Measurements from ENCODE around the gene IMMP2L.

The IMMP2L gene

GRCh38 chr7:111164442-111164841 lies 397.9 kb downstream of the IMMP2L start:
- no peak for TF ChIP-seq NFRKB (IDR thresholded peaks at IDR 0.05)
- POLR2A ChIA-PET: no interaction called here
- no peak for DNase-seq (ENCODE audit: extremely low spot score)
- CTCF ChIA-PET: no interaction called here

DNA sequence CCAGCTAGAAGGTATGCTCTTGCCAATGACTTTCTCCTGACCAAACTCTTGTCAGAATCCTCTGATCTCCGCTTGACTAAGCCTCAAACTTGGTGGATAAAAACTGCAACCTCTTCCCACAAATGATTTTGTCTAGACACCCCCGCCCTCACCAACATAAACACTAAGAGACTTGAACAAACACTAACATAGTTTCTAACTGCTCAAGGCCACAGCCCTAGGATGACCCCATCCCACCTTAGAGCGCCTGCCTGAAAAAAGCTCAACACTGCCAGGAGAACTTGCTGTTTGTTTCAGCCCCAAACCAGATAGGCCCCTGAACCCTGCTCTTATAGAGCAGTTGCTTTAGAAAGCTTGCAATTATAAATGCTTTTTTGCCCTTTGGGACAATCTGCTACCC lies 399.6 kb downstream of the IMMP2L start:
- no peak for DNase-seq (ENCODE audit: extremely low spot score)
- no peak for TF ChIP-seq BHLHE40 (IDR thresholded peaks at IDR 0.05; ENCODE audit: borderline replicate concordance)
- no peak for TF ChIP-seq ELF4 (IDR thresholded peaks at IDR 0.05)
- TF ChIP-seq HDGF (IDR thresholded peaks at IDR 0.05; ENCODE audit: borderline replicate concordance): no peak
- no peak for TF ChIP-seq ZNF384 (IDR thresholded peaks at IDR 0.05)
- no peak for TF ChIP-seq L3MBTL2 (conservative IDR thresholded peaks at IDR 0.05)
- TF ChIP-seq FOXA1 (IDR thresholded peaks at IDR 0.05): no peak
- no peak for TF ChIP-seq ARNT (IDR thresholded peaks at IDR 0.05)
- TF ChIP-seq SUZ12 (IDR thresholded peaks at IDR 0.05): no peak
- CTCF ChIA-PET: no interaction called here
- POLR2A ChIA-PET: no interaction called here

GRCh38 chr7:111160297-111160696 lies 402.0 kb downstream of the IMMP2L start:
- ChIA-PET POLR2A (no interaction called here), CTCF (no interaction called here)
- TF ChIP-seq FOXM1 (IDR thresholded peaks at IDR 0.05; ENCODE audit: borderline replicate concordance): no peak
- no peak for TF ChIP-seq BHLHE40 (IDR thresholded peaks at IDR 0.05; ENCODE audit: borderline replicate concordance)
- no peak for TF ChIP-seq PKNOX1 (IDR thresholded peaks at IDR 0.05)
- no peak for TF ChIP-seq FOXA1 (IDR thresholded peaks at IDR 0.05)
- no peak for TF ChIP-seq TARDBP (IDR thresholded peaks at IDR 0.05)
- no peak for TF ChIP-seq SUZ12 (IDR thresholded peaks at IDR 0.05)
- no peak for TF ChIP-seq SP1 (IDR thresholded peaks at IDR 0.05)
- TF ChIP-seq ELF4 (IDR thresholded peaks at IDR 0.05): no peak
- no peak for TF ChIP-seq FOXK2 (IDR thresholded peaks at IDR 0.05)
- TF ChIP-seq LEF1 (IDR thresholded peaks at IDR 0.05; ENCODE audit: borderline replicate concordance): no peak
- TF ChIP-seq CTBP1 (IDR thresholded peaks at IDR 0.05; ENCODE audit: borderline replicate concordance): no peak
- no peak for TF ChIP-seq ZNF384 (IDR thresholded peaks at IDR 0.05)
- DNase-seq (ENCODE audit: extremely low spot score): no peak

- DNase-seq (ENCODE audit: extremely low spot score): no peak
- ChIA-PET CTCF (interaction anchor here (0.7 kb wide), 1 partner anchor 36 kb away, joined by 3 read pairs; no protein-coding TSS in a partner anchor), POLR2A (no interaction called here)
- TF ChIP-seq NFRKB (IDR thresholded peaks at IDR 0.05) (no peak), L3MBTL2 (conservative IDR thresholded peaks at IDR 0.05) (no peak), TARDBP (IDR thresholded peaks at IDR 0.05) (no peak), SP1 (IDR thresholded peaks at IDR 0.05) (no peak), CTBP1 (IDR thresholded peaks at IDR 0.05; ENCODE audit: borderline replicate concordance) (no peak), ELF4 (IDR thresholded peaks at IDR 0.05) (no peak), FOXA1 (IDR thresholded peaks at IDR 0.05) (no peak), PKNOX1 (IDR thresholded peaks at IDR 0.05) (no peak)
Measured at GRCh38 chr7:111159426-111159825, 402.9 kb downstream of the IMMP2L start.

DNA sequence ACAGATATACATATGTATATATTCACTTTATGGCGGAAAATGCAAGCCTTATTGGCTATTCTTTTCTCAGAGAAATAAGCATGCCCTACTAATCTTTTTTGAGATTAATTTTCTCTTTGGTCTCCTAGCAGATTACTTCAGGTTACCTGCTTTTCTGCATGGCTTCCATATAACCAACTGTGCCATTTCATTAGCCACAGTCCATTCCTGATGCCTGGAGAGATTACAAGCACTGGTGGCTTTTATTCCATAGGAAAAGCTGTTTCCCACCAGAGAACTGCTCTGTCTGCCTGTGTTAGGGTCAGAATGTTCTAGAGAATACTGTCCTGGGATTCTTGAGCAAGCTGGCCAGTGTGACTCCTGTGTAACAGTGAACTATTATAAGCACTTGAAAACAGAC lies 411.6 kb downstream of the IMMP2L start:
- ChIA-PET POLR2A (no interaction called here), CTCF (no interaction called here)
- TF ChIP-seq ELF4 (IDR thresholded peaks at IDR 0.05) (no peak), SP1 (IDR thresholded peaks at IDR 0.05) (no peak), FOXA1 (IDR thresholded peaks at IDR 0.05) (no peak), PKNOX1 (IDR thresholded peaks at IDR 0.05) (no peak), SUZ12 (IDR thresholded peaks at IDR 0.05) (no peak), LEF1 (IDR thresholded peaks at IDR 0.05; ENCODE audit: borderline replicate concordance) (no peak), TARDBP (IDR thresholded peaks at IDR 0.05) (no peak), L3MBTL2 (conservative IDR thresholded peaks at IDR 0.05) (no peak), FOXM1 (IDR thresholded peaks at IDR 0.05; ENCODE audit: borderline replicate concordance) (no peak), ARNT (IDR thresholded peaks at IDR 0.05) (no peak), ZNF384 (IDR thresholded peaks at IDR 0.05) (no peak), CTBP1 (IDR thresholded peaks at IDR 0.05; ENCODE audit: borderline replicate concordance) (no peak), HDGF (IDR thresholded peaks at IDR 0.05; ENCODE audit: borderline replicate concordance) (no peak), NFRKB (IDR thresholded peaks at IDR 0.05) (no peak), FOXK2 (IDR thresholded peaks at IDR 0.05) (no peak), BHLHE40 (IDR thresholded peaks at IDR 0.05; ENCODE audit: borderline replicate concordance) (no peak)
- no peak for DNase-seq (ENCODE audit: extremely low spot score)

- no peak for DNase-seq (ENCODE audit: extremely low spot score)
- TF ChIP-seq PKNOX1 (IDR thresholded peaks at IDR 0.05) (no peak), FOXM1 (IDR thresholded peaks at IDR 0.05; ENCODE audit: borderline replicate concordance) (no peak), TARDBP (IDR thresholded peaks at IDR 0.05) (no peak), CTBP1 (IDR thresholded peaks at IDR 0.05; ENCODE audit: borderline replicate concordance) (no peak), L3MBTL2 (conservative IDR thresholded peaks at IDR 0.05) (no peak), FOXA1 (IDR thresholded peaks at IDR 0.05) (no peak), HDGF (IDR thresholded peaks at IDR 0.05; ENCODE audit: borderline replicate concordance) (no peak), SUZ12 (IDR thresholded peaks at IDR 0.05) (no peak), SP1 (IDR thresholded peaks at IDR 0.05) (no peak), FOXK2 (IDR thresholded peaks at IDR 0.05) (no peak), LEF1 (IDR thresholded peaks at IDR 0.05; ENCODE audit: borderline replicate concordance) (no peak)
- ChIA-PET POLR2A (no interaction called here), CTCF (no interaction called here)
Measured at GRCh38 chr7:111147708-111148533, 414.4 kb downstream of the IMMP2L start.
